ENCODE data around the gene SASH3.

DNA sequence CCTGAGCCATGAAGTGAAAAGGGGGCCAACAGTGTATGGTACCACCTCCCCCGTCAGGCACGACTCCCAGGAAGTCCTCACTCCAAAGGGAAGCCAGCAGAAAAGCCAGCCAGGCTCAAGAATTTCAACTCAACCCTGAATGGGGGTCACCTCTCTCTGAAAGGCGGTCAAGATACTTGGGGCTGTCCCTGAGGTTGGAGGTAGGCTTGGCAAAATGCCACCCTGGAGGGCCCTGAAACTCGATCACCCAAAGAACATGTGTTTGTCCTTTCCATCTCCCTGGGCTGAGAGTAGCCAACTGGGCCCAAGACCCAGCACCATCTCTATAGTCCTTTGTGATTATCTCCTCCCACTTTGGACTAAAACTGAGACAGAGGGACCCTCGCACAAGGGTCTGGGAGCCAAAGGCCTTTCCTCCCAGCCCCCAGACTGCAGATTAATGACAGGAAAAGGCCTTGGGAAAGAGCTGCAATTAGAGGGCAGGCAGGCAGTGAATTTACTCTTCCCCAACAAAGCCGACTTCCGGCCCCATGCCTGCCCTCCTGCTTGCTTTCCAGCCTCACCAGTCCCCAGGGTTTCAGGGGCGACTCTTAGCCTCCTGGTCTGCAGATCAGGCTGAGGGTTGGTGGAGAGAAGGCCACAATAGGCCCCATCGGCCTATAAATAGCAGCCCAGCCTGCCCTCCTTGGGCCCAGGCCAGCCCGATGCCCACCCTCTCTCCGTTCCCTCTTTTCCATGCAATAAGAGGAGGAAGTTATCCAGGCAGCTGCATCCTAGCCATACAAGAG is 5.6 kb downstream of the SASH3 start:
- TF ChIP-seq, protein P1, sequence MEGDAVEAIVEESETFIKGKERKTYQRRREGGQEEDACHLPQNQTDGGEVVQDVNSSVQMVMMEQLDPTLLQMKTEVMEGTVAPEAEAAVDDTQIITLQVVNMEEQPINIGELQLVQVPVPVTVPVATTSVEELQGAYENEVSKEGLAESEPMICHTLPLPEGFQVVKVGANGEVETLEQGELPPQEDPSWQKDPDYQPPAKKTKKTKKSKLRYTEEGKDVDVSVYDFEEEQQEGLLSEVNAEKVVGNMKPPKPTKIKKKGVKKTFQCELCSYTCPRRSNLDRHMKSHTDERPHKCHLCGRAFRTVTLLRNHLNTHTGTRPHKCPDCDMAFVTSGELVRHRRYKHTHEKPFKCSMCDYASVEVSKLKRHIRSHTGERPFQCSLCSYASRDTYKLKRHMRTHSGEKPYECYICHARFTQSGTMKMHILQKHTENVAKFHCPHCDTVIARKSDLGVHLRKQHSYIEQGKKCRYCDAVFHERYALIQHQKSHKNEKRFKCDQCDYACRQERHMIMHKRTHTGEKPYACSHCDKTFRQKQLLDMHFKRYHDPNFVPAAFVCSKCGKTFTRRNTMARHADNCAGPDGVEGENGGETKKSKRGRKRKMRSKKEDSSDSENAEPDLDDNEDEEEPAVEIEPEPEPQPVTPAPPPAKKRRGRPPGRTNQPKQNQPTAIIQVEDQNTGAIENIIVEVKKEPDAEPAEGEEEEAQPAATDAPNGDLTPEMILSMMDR (conservative IDR thresholded peaks at IDR 0.05 in 1 of 2, IDR thresholded peaks at IDR 0.05 in 1 of 2; ENCODE audit: low read depth in 1 of 2, low read length in 2 of 2), result no peak
- no peak for TF ChIP-seq EZH2 (IDR thresholded peaks at IDR 0.05; ENCODE audit: low read length, missing control alignments)

Measured in fibroblast of lung (primary cell).